GM20431 (cell line): ENCODE data around the gene GVQW3.

ENCODE experiments used
- in situ Hi-C: fragments of 300-500 bp; cut with MseI, MboI; formaldehyde crosslinking; loops from one replicate; pipeline ENCODE4 v1.15.0; 2020; ENCODE audit warnings: low sequenced_read_pairs; ENCODE audit not compliant: unreplicated experiment

Gene GVQW3

DNA sequence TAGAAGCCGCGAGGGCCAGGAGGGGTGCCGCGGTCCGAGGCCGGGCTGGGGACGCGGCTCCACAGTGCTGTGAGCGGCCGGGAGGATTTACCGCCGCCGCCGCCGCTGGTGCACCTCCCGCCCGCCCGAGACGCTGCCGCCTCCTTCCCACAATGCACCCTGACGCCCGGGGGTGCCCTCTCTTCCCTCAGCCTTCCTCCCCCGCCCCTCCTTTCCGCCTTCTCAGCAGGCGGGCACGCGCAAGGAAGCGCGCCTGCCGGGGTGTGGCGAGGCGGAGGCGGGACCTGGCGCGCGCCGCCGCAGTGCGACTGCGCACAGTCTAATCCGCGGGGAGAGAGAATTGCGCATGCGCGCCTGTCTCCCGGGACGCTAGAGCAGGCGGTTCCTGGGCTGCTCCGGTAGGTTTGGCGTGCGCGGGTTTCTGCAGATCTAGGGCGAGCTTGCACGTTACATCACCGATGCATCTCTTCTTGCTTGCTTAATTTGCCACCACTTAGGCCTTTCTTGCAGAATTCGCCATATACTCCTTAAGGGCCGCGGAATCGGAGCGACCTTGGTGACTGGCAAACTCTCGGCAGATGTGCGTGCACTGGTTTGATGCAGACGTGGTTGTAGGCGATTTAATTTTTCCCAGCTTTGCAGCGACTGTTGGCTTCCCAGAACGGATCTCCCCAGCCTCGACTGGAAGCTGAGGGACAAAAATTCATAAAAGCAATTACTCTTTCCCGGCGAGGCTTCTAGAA lies at the start of gene GVQW3, which contains the start of gene THAP12:
GVQW3 (plus strand) TSS at position 347 of the 743 bp plus-strand sequence. CDS start 506 bp downstream, outside the sequence.
THAP12 (minus strand) TSS at position 156 of the 743 bp plus-strand sequence. CDS start 296 bp downstream, outside the sequence.
- in situ Hi-C loops, result no loop called here

DNA sequence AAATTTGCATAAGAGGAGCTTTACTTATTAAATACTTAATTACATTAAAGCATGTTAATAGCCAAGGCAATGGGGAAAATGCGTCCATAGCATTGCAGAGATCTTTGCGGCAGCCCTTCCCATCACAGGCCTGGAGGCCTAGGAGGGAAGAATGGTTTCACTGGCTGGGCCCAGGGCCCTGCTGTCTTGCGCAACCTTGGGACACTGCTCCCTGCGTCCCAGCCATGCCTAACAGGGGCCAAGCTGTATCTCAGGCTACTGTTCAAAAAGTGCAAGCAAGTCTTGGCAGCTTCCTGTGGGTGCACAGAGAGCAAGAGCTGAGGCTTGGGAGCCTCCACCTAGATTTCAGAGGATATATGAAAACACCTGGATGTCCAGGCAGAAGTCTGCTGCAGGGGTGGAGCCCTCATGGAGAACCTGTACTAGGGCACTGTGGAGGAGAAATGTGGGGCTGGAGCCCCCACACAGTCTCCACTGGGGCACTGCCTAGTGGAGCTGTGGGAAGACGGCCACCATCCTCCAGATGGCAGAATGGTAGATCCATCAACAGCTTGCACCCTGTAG lies 46.2 kb upstream of the GVQW3 start:
- in situ Hi-C loops, result no loop called here

DNA sequence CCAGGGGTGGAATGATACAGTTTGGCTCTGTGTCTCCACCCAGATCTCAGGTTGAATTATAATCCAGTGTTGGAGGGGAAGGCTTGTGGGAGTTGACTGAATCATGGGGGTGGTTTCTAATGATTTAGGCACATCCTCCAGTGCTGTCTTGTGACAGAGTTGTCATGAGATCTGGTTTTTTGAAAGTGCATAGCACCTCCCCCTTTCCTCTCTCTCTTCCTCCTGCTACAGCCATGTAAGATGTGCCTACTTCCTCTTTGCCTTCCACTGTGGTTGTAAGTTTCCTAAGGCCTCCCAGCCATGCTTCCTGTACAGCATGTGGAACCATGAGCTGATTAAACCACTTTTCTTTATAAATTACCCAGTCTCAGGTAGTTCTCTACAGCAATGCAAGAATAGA lies 45.3 kb upstream of the GVQW3 start:
- in situ Hi-C loops, result no loop called here

DNA sequence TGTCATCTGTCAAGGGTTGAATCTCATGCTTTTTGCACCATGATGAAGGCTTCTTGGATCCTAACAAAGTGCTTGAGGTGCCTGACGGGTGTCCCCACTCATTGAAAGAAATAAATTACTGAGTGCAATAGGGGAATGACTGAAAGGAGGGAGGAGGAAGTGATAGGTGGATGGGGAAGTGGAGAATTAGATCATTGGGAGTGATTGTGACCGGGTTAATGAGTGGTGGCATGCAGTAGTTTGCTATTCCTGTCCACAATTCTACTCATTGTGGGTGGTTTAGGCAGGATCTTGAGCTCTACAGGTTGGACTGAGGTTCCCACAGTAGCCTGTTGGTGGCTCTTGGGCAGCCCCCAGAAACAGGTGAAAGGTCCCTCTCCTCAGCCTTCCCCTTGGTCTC lies 44.5 kb upstream of the GVQW3 start:
- in situ Hi-C loops, result no loop called here

DNA sequence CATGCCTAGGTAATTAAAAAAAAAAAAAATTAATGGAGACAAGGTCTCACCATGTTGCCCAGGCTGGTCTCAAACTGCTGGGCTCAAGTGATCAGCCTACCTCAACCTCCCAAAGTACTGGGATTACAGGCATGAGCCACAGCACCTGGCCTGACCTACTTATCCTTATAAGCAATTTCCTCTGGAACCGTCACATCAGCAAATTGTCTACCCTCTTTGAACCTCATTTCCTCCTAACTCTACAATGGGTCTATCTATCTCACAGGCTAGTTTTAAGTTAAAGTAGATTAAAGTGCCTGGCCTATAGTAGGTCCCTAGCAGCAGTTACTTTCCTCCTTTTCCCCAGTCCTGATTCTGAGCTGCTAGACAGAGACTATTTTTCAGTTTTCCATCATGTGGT lies 43.7 kb upstream of the GVQW3 start:
- in situ Hi-C loops, result no loop called here

DNA sequence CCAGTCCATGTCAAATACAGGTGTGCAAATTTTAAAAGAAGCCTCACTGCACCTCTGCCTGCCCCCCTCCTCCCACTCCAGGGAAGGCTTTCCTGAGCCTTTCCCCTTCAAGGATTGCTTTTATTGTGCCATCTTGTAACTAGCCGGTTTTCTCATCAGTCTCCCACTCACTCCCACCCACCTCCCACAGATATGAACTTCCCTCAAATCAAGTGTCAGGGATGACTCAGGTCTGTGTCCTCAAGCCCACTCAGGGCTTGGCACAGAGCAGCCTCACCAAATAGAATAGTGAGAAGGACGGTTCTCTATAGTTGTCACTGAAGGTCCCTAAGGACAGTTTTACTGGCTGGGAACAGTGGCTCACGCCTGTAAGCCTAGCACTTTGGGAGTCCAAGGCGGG lies 43.2 kb upstream of the GVQW3 start:
- in situ Hi-C loops, result no loop called here

DNA sequence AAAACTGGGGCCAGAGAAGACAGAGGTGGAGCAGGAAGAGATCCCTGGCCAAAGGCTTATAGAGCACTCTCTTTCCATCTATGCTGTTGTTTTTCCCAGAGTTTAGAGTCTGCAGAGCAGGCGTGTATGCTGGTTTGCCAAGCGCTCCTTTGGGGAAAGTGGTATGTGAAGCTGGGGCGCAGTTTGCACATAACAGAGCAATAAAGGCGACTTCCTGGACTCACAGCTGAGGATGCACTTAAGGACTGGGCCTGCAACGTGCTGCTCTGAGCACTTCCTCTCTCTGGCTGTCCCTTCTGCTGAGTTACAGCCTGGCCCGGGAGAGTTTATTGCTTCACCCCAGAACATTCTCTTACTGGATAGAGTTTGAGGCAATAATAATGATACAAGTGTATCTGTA lies 41.9 kb upstream of the GVQW3 start:
- in situ Hi-C loops, result no loop called here

DNA sequence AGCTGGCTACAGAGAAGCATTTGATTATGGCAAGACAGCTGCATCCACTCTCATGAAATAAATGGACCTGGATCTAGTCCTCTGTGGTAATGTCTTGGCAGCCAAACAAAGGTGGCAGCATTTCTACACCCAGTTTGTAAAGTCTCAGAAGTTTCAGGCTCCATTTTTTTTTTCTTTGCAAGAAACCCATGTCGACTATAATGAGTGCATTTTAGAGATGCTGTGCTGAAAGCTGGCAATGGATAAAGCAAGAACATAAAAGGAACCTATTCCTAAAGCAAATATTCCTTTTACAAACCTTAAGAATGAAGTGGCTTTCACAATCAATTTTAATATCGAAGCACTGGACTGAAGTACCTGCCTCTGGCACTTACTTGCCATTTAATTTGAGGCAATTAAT lies 33.7 kb upstream of the GVQW3 start:
- in situ Hi-C loops, result no loop called here

DNA sequence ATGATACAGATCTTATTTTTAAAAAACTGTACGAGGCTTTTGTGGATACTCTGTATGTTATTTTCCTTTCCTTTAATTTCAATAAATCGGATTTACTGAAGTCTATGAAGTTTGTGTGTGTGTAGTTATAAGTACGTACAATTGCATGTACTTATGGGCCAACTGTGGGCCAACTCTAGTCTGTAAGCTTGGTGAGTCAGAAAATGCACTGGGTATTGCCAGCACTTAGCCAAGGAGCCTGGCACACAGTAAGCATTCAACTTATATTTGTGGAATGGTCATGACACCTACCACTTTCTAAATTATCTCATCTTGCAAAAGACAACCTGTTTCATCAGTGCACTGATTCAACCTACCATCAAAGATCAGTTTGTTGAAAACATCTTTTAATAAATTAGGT lies 32.8 kb upstream of the GVQW3 start:
- in situ Hi-C loops, result no loop called here

DNA sequence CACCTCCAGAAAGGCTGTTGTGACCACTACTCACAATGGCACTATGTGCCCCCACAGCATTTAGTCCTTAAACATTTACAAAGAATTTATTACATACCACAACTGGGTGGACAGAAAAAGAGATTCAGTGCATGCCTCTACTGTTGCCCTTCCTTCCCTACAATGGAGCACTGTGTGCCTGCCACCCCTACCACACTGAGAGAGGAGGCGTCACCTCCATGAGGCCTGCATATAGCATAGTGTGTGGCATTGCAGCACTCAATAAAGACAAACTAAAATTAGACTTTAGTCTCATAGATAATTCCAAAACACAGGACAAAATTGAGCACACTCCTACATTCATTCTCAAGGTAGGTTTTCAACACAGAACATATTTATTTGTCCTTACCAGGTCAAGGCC lies 26.0 kb upstream of the GVQW3 start:
- in situ Hi-C loops, result no loop called here

DNA sequence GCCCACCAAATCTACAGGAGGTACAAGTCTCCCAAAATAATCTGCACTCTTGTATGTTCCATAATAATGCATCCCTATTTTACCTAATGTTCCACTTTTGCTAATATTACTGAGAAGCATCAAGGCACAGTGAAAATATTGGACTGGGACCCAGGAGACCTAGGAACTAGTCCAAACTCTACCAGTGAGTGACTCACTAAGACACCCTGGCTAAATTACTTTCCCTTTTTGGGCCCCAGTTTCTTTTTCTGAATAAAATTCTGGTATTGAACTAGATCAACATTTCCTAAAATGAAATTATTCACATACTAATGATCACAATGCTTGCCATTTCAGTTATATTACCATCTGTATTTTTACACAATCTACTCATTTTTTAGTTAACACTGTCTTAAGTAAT lies 19.7 kb upstream of the GVQW3 start:
- in situ Hi-C loops, result no loop called here

DNA sequence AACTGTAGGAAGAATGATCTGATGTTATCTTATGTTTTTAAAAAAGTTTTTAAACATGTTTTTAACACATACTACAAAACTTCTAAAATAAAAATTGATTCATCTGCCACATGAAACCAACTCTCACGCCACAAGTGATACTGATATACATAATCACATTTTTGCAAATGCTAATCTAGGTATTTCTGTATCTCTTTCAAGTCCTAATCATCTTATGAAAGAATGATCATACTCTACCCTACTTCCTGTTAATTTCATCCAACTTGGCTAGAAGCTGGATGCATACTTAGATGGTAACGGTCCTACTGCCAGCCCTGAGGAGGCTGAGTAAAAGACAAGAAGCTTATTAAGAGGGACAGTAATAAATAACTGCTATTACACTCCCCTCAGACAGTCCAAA lies 19.3 kb upstream of the GVQW3 start:
- in situ Hi-C loops, result no loop called here

DNA sequence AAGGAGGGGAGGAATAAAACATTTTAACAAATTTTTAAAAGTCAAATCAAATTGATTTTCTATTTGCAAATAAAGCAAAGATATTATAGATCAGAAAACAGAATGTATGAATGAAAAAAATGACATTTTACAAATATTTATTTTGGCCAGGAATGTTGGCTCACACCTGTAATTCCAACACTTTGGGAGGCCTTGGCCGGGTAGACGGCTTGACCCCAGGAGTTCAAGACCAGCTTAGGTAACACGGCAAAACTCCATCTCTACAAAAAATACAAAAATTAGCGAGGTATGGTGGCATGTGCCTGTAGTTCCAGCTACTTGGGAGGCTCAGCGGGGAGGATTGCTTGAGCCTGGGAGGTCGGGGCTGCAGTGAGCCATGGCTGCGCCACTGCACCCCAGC lies 18.4 kb upstream of the GVQW3 start:
- in situ Hi-C loops, result no loop called here

DNA sequence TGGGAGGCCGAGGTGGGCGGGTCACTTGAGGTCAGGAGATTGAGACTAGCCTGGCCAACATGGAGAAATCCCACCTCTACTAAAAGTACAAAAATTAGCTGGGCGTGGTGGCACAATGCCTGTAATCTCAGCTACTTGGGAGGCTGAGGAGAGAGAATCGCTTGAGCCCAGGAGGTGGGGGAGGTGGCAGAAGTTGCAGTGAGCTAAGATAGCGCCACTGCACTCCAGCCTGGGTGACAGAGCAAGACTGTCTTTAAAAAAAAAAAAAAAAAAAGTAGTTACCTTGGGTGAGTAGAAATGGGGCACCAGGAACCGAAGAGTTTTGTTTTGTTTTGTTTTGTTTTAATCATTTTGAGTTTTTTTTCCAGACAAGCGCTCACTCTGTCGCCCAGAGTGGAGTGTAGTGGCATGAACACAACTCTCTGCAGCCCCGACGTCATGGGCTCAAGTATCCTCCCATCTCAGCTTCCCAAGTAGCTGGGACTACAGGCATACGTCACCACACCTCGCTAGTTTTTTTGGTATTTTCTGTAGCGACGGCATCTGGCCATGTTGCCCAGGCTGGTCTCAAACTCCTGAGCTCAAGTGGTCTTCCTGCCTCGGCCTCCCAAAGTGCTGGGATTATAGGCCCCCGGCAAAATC lies 16.0 kb upstream of the GVQW3 start:
- in situ Hi-C loops, result no loop called here

DNA sequence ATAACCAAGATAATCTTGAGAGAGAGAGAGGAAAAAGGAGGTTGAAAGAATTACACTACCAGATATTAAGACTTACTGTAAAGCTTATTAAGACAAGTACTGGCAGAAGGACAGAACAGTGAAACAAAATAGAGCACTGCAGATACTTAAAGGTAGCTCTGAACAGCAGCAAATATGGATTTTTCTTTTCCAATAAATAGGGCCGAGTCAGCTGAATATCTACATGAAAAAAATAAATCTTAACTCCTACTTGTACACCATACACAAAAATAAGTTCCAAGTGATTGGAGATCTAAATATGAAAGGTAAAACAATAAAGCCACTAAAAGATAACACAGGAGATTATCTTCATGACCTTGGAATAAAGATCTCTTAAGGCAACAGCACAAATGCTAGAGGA lies 12.6 kb upstream of the GVQW3 start:
- in situ Hi-C loops, result no loop called here

DNA sequence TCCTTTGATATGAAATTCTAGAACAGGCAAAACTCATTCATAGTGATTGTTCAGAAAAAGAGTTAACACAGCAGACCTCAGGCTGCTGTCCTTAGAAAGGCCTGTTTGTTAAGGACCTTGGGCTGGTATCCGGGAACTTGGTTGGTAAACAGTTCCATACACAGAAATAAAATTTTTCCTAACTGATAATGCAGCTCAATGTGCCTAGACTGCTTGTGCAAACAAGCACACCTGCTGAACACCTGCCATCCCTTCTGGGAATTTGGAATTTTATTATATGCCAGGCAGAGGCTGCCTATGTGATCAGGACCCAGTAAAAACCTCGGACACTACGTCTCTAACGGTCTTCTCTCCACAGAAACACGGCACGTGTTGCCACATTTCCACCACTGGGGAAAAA lies 11.7 kb upstream of the GVQW3 start:
- in situ Hi-C loops, result no loop called here

DNA sequence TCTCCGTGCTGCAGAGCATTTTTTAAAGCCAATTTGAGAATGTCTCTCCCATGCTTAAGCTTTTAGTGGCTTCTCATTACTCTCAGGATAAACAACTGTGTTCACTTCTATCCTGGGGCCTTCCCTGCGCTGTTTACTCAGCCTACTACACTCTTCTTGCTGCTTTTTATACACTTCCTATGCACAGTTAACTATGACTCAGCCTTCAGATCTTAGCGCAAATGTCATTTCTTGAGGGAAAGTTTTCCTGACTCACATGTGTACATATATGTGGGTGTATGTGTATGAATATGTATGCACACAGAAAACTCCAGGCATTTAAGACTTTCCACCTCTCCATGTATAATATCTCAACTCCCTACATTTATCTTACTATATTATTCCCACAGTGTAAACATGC lies 10.0 kb upstream of the GVQW3 start:
- in situ Hi-C loops, result no loop called here

DNA sequence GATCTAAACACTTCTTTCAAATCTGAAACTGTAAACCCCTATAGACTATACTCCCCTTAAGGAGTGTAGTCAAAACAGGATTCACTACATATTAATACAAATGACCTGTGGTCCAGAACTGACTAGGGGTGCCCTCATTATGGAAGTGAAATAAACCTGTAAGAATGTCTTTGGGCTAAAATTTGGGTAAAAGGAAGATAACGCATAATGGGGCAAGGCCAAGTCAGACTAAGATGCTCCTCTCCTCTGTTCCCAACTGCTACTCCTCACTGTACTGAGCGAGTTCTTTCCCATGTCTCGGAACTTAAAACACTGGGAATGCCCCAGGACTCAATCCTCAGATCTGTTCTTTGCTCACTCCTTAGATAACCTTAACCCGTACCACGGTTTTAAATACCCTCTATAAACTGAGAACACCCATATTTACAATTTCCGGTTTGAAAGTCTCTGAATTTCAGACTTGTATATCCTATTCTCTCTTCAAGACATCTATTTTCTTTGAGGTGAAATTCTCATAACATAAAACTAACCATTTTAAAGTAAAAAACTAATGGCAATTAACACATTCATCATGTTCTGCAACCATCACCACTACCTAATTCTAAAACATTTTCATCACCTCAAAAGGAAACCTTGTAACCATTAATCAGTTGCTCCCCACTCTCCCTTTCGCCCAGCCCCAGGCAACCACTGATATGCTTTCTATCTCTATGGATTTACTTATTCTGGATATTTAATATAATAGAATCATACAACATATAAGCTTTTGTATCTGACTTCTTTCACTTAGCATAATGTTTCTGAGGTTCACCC lies 4.2 kb upstream of the GVQW3 start:
- in situ Hi-C loops, result no loop called here

DNA sequence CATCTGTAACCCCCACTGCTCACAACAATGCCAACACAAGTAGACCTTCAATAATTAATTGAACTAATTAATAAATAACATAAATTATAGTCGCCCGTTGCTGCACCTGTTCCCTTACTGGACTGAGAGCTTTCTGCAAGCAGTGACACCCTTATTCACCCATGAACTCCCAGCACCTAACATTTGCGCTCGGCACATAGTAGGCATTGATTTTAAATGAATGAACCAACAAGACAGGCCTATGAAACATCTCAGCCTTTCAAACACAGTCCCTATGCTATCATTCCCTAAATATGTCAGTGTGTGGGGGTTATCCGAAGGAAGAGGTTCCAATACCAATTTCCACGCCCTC lies 1.3 kb upstream of the GVQW3 start:
- in situ Hi-C loops, result no loop called here

DNA sequence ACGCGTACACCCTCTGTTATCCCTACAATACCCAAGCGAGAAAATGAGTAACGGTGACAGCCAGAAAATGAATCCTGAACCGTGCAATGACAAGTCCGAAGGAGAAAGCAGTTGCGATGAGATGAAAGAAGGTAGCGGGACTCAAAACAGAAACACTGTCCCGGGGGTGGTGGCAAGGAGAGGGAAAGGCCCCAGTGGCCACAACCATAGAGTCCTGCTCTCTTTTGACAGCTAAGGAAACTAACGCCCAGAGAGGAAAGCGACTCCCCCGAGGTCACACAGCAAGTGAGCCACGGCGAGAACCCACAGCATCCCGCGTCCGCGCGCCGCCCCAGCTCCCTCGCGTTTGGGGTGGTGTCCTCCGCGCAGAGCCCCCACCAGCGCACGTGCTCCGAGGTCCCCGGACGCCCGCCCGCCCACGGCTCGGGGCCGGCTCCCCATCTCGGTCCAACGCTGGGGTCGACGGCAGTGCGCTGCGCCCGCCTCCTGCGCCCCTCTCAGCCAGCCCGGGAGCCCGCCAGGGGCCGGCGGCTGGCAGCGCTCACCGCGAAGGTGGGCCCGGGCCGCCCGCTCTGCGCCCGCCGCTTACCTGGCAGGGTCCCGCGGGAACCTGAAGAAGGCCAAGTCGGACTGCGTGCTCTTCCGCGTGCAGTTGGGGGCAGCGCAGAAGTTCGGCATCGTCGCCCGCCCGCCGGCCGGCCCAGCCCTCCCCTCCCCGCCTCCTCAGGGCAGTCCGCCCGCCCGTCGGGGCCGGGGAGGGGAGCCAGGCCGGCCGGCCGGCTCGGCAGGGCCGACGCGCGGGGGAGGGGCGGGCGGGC lies 755 bp upstream of the GVQW3 start:
- in situ Hi-C loops, result no loop called here
